ENCODE measurements around the gene SAE1. TPM values are rescaled to one million over a fixed set of nuclear protein-coding genes. Genes with fewer than 3 reads are reported as not detected.

SAE1 gene
- total RNA-seq, 1 experiment from 2014 or later, result 234 TPM

DNA sequence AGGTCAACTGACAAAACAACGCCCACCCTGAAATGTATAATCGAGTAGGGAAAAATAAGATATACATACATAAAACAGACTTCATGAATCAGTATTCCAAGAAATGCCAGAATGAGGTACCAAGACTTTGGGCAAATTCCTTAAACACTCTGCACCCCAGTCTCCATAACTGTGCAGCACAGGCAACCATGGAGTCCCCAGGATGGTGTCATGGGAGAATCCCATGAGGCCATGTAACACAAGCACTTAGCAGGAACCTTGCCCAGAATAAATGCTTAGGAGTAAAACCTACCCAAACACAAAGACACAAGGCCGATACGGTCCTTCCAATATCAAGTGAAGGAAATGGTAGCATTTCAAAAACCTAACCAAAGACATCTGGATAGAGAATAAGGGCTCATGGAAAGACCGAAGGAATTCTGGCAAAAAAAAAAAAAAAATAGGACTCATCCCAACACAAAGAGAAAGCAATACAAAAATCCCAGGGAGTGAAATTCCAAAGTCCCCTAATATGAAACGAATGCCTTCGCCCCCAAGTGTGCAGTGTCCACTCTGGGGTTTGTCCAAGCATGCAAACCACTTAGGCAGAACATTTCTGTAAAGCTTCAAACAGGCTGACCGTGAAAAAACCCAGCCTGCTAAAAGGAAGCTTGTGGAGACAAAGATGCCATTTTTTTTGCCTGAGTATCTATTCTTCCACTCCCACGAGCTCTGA is 28.1 kb upstream of the SAE1 start:
- H3K79me1 ChIP-seq (ENCODE audit: insufficient read depth, low read depth, low read length, poor library complexity, severe bottlenecking), result peaks cover 5% of the 10 kb centered on the region
- no peak overlapping the region for H3T11ph ChIP-seq (ENCODE audit: low read length)
- H3K79me2 ChIP-seq (ENCODE audit: insufficient read depth, low read length), result peaks cover 23% of the 10 kb centered on the region; the same call in 1 of the 2 replicates
- no peaks in the 10 kb centered on the region for H3K9me3 Mint-ChIP-seq
- TF ChIP-seq, protein P1, sequence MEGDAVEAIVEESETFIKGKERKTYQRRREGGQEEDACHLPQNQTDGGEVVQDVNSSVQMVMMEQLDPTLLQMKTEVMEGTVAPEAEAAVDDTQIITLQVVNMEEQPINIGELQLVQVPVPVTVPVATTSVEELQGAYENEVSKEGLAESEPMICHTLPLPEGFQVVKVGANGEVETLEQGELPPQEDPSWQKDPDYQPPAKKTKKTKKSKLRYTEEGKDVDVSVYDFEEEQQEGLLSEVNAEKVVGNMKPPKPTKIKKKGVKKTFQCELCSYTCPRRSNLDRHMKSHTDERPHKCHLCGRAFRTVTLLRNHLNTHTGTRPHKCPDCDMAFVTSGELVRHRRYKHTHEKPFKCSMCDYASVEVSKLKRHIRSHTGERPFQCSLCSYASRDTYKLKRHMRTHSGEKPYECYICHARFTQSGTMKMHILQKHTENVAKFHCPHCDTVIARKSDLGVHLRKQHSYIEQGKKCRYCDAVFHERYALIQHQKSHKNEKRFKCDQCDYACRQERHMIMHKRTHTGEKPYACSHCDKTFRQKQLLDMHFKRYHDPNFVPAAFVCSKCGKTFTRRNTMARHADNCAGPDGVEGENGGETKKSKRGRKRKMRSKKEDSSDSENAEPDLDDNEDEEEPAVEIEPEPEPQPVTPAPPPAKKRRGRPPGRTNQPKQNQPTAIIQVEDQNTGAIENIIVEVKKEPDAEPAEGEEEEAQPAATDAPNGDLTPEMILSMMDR (conservative IDR thresholded peaks at IDR 0.05), result no peak
- DNase-seq, result no peak
- peaks cover 7 to 33% (median 20%) of the 10 kb centered on the region in 3 experiments; a peak in 6 of 7 replicates for H3K36me3 Mint-ChIP-seq (ENCODE audit: insufficient read depth in 1 of 3, low read depth in 3 of 3)
- no peak overlapping the region for H2AFZ ChIP-seq (ENCODE audit: low read length)
- no peaks in the 10 kb centered on the region for H3K27me3 Mint-ChIP-seq (ENCODE audit: low read depth)
- H4K8ac ChIP-seq (replicated peaks; ENCODE audit: insufficient read length, low read depth, low read length), result no peak overlapping the region
- H2BK120ac ChIP-seq (ENCODE audit: low read depth, low read length, poor library complexity, severe bottlenecking), result no peak overlapping the region
- no peaks in the 10 kb centered on the region for H3K27me3 ChIP-seq (ENCODE audit: insufficient read depth, low read length)
- H3K27ac ChIP-seq (ENCODE audit: insufficient read length, low read depth, low read length), result no peak overlapping the region
- no peak overlapping the region for H3K18ac ChIP-seq (ENCODE audit: insufficient read length, low read depth, low read length)
- H3K4me1 ChIP-seq (ENCODE audit: insufficient read depth, low read length), result peaks cover 2% of the 10 kb centered on the region
- H2BK12ac ChIP-seq (ENCODE audit: insufficient read length, low read depth, low read length), result no peak overlapping the region
- no peak overlapping the region for H3K9ac ChIP-seq (ENCODE audit: extremely low read depth, insufficient read length, low read length)
- H2BK20ac ChIP-seq (ENCODE audit: low read depth, low read length, poor library complexity, severe bottlenecking), result no peak overlapping the region
- H3K4me3 Mint-ChIP-seq, result no peak overlapping the region
- no peak overlapping the region for H3K14ac ChIP-seq (ENCODE audit: insufficient read depth, low read length)
- peak overlapping the region in 2 of 3 experiments; percentile 10 to 56; a peak in 3 of 7 replicates for H3K27ac Mint-ChIP-seq
- H3K23ac ChIP-seq (ENCODE audit: insufficient read length, low read depth, low read length), result no peak overlapping the region
- no peak overlapping the region for H4K5ac ChIP-seq (ENCODE audit: insufficient read length, low read depth, low read length)
- H3K56ac ChIP-seq (ENCODE audit: insufficient read length, low read depth, low read length), result no peak overlapping the region
- peaks cover 36 to 39% of the 10 kb centered on the region in 2 experiments for H3K4me1 Mint-ChIP-seq
- no peak overlapping the region for H2BK15ac ChIP-seq (ENCODE audit: low read depth, low read length)
- no peaks in the 10 kb centered on the region for H3K9me3 ChIP-seq (ENCODE audit: control insufficient read depth, low read depth, low read length)
- H3K4ac ChIP-seq (ENCODE audit: low read depth, low read length), result no peak overlapping the region
- H4K91ac ChIP-seq (ENCODE audit: insufficient read length, low read depth, low read length), result no peak overlapping the region
- H3K23me2 ChIP-seq (ENCODE audit: insufficient read length, low read depth, low read length, poor library complexity, severe bottlenecking), result no peaks in the 10 kb centered on the region
- H3K4me2 ChIP-seq (ENCODE audit: insufficient read depth, insufficient read length, low read length), result no peak overlapping the region
- no peaks in the 10 kb centered on the region for H4K20me1 ChIP-seq (ENCODE audit: control insufficient read depth, insufficient read depth, insufficient read length)
- WGBS (ENCODE audit: extremely low coverage, insufficient read length, low lambda C conversion rate), result no CpG with 5 or more reads among the region's 9 CpGs
- H2BK5ac ChIP-seq (ENCODE audit: insufficient read length, low read length), result no peak overlapping the region
- no peak overlapping the region for H2AK5ac ChIP-seq (ENCODE audit: insufficient read length, low read length)

All from H9 (cell line).